T-cell (primary cell): ENCODE results near the gene CTDSPL. TPM values are rescaled to one million over a fixed set of nuclear protein-coding genes. Genes with fewer than 3 reads are reported as not detected.

Source experiments
- ATAC-seq, 4 experiments: fragments of 200-7000 bp in 3 of 4; fragments of 150-1000 bp in 1 of 4; cut with Tn5 transposase; replicated peaks in 1 of 4; 1 replicate in 3 of 4; 2 replicates in 1 of 4; pipeline ENCODE4 v1.10.0; 2021; ENCODE audit warnings: moderate library complexity in 3 of 4, mild to moderate bottlenecking in 2 of 4, moderate number of reproducible peaks in 1 of 4
- CTCF ChIA-PET, 2 donors: fragments of 300-600 bp; sonication (Branson Sonifier 250); formaldehyde crosslinking; loops; one replicate each; lab custom pipeline; 2022; ENCODE audit warnings: antibody characterized with exemption in 2 of 2; lab: Charles Lee
- POLR2A ChIA-PET, 2 donors: fragments of 300-600 bp; sonication (Branson Sonifier 250); formaldehyde crosslinking; loops; one replicate each; lab custom pipeline; 2022; ENCODE audit warnings: antibody characterized with exemption in 2 of 2; lab: Charles Lee
- DNase-seq, 35 experiments: peaks; one replicate each; pipeline versions ENCODE4 v3.0.0 to v3.0.0-alpha.2; 2013 to 2023
- H3K27ac ChIP-seq: one replicate; pipeline ENCODE4 v1.5.1; 2013; ENCODE audit warnings: low read length
- H3K27me3 ChIP-seq, 2 experiments: replicated peaks in 1 of 2; 1 replicate in 1 of 2; 2 replicates in 1 of 2; pipeline versions ENCODE4 v1.6.1 to v1.7.0; 2013; ENCODE audit warnings: low read length in 1 of 2, mixed read lengths in 1 of 2; ENCODE audit not compliant: control insufficient read depth in 2 of 2, insufficient read depth in 2 of 2; ENCODE audit errors: extremely low read depth in 1 of 2
- H3K36me3 ChIP-seq, 2 donors: 1 replicate in 1 of 2; 2 replicates in 1 of 2; pipeline versions ENCODE4 v1.6.1 to v1.7.0; 2013; ENCODE audit warnings: low read length in 1 of 2; ENCODE audit not compliant: control insufficient read depth in 2 of 2, insufficient read depth in 1 of 2; ENCODE audit errors: extremely low read depth in 1 of 2
- H3K4me1 ChIP-seq, 2 experiments: 1 replicate in 1 of 2; 2 replicates in 1 of 2; pipeline versions ENCODE4 v1.6.1 to v1.7.0; 2013; ENCODE audit warnings: low read length in 2 of 2, mixed read lengths in 1 of 2; ENCODE audit not compliant: insufficient read depth in 2 of 2, control insufficient read depth in 1 of 2; ENCODE audit errors: extremely low read depth in 1 of 2
- H3K4me3 ChIP-seq, 2 donors: 1 replicate in 1 of 2; 2 replicates in 1 of 2; pipeline versions ENCODE4 v1.5.1 to v1.7.0; 2013; ENCODE audit warnings: mild to moderate bottlenecking in 2 of 2, low read length in 1 of 2, moderate library complexity in 1 of 2; ENCODE audit not compliant: control insufficient read depth in 1 of 2; ENCODE audit errors: extremely low read depth in 1 of 2
- H3K9me3 ChIP-seq: 2 replicates; pipeline ENCODE4 v1.7.0; 2013
- H3K27ac Mint-ChIP-seq, 2 donors: one replicate each; pipeline ENCODE4 v1.8.0; 2020 to 2021; ENCODE audit warnings: mild to moderate bottlenecking in 2 of 2, mixed read lengths in 2 of 2
- H3K27me3 Mint-ChIP-seq, 2 donors: one replicate each; pipeline ENCODE4 v1.8.0; 2021 to 2022; ENCODE audit warnings: mixed read lengths in 2 of 2
- H3K36me3 Mint-ChIP-seq: one replicate; pipeline ENCODE4 v1.8.0; 2021; ENCODE audit warnings: mixed read lengths
- H3K4me1 Mint-ChIP-seq, 3 donors: one replicate each; pipeline ENCODE4 v1.8.0; 2020 to 2022; ENCODE audit warnings: mixed read lengths in 3 of 3, mild to moderate bottlenecking in 1 of 3
- H3K4me3 Mint-ChIP-seq, 3 donors: one replicate each; pipeline ENCODE4 v1.8.0; 2020 to 2022; ENCODE audit warnings: mild to moderate bottlenecking in 3 of 3, mixed read lengths in 3 of 3, moderate library complexity in 3 of 3
- H3K9me3 Mint-ChIP-seq, 3 donors: one replicate each; pipeline ENCODE4 v1.8.0; 2020 to 2022; ENCODE audit warnings: mixed read lengths in 3 of 3
- WGBS: methylation state at CpG from one replicate; pipeline ENCODE4 v1.1.5; 2013; ENCODE audit warnings: missing lambda C conversion rate; ENCODE audit not compliant: insufficient coverage; 5-methylcytosine and 5-hydroxymethylcytosine counted together
- total RNA-seq, 35 experiments: library from RNA in 6 of 35; stranded (reverse) in 6 of 35; fragments of 120-200 nt in 1 of 35; gene quantifications; one replicate each; pipeline versions ENCODE4 v1.2.1 to v1.2.4 and lab custom pipeline; 2013 to 2026

CTDSPL gene
- total RNA-seq, 5 donors from 2014 or later (not counting 1 experiment from before 2014, with no cell fraction given): 0.54 to 2.5 (median 2.0) TPM

GRCh38 chr3:37943631-37944314 is 82.1 kb downstream of the CTDSPL start:
- H3K36me3 Mint-ChIP-seq: no peaks in the 10 kb centered on the region
- POLR2A ChIA-PET: no interaction called here
- Histone ChIP-seq H3K36me3 (no peaks in the 10 kb centered on the region), H3K27me3 (peaks cover 0 to 6% of the 10 kb centered on the region in 2 experiments), H3K9me3 (no peaks in the 10 kb centered on the region), H3K27ac (no peak overlapping the region), H3K4me3 (no peak overlapping the region), H3K4me1 (no peaks in the 10 kb centered on the region)
- CTCF ChIA-PET: interaction anchor here in 1 of 2 donors (0.6 kb wide), 1 partner anchor 90 kb away, joined by 14 read pairs; no protein-coding TSS in a partner anchor
- DNase-seq (no peak), ATAC-seq (no peak)
- H3K9me3 Mint-ChIP-seq: no peaks in the 10 kb centered on the region
- H3K4me1 Mint-ChIP-seq: peaks cover 0 to 6% (median 0%) of the 10 kb centered on the region in 3 donors
- no peak overlapping the region for H3K4me3 Mint-ChIP-seq
- peaks cover 0 to 3% of the 10 kb centered on the region in 2 donors for H3K27me3 Mint-ChIP-seq
- WGBS: 86% methylated on average over 6 of the region's 8 CpGs
- no peak overlapping the region for H3K27ac Mint-ChIP-seq

GRCh38 chr3:37944391-37944842 is 82.7 kb downstream of the CTDSPL start:
- H3K4me1 Mint-ChIP-seq: peaks cover 0 to 6% (median 0%) of the 10 kb centered on the region in 3 donors
- Histone ChIP-seq H3K27me3 (peaks cover 0 to 6% of the 10 kb centered on the region in 2 experiments), H3K4me3 (no peak overlapping the region), H3K9me3 (no peaks in the 10 kb centered on the region), H3K4me1 (no peaks in the 10 kb centered on the region), H3K36me3 (no peaks in the 10 kb centered on the region), H3K27ac (no peak overlapping the region)
- H3K27me3 Mint-ChIP-seq: peaks cover 0 to 3% of the 10 kb centered on the region in 2 donors
- no peaks in the 10 kb centered on the region for H3K9me3 Mint-ChIP-seq
- no peak for ATAC-seq
- H3K27ac Mint-ChIP-seq: no peak overlapping the region
- POLR2A ChIA-PET: no interaction called here
- CTCF ChIA-PET: no interaction called here
- WGBS: no CpG with 5 or more reads among the region's 2 CpGs
- no peak overlapping the region for H3K4me3 Mint-ChIP-seq
- no peaks in the 10 kb centered on the region for H3K36me3 Mint-ChIP-seq
- no peak for DNase-seq

- 95% methylated on average over 4 of the region's 6 CpGs for WGBS
- DNase-seq (no peak), ATAC-seq (no peak)
- Histone ChIP-seq H3K27ac (no peak overlapping the region), H3K36me3 (no peaks in the 10 kb centered on the region), H3K27me3 (peaks cover 0 to 6% of the 10 kb centered on the region in 2 experiments), H3K9me3 (no peaks in the 10 kb centered on the region), H3K4me3 (no peak overlapping the region), H3K4me1 (no peaks in the 10 kb centered on the region)
- ChIA-PET POLR2A (no interaction called here), CTCF (no interaction called here)
- Mint-ChIP-seq H3K27me3 (peaks cover 0 to 3% of the 10 kb centered on the region in 2 donors), H3K36me3 (no peaks in the 10 kb centered on the region), H3K4me3 (no peak overlapping the region), H3K4me1 (peaks cover 0 to 6% (median 0%) of the 10 kb centered on the region in 3 donors), H3K9me3 (no peaks in the 10 kb centered on the region), H3K27ac (no peak overlapping the region)
These were observed 83.6 kb downstream of the CTDSPL start for GRCh38 chr3:37945156-37945806.

- no peaks in the 10 kb centered on the region for H3K9me3 ChIP-seq
- 92% methylated on average over 2 of the region's 8 CpGs for WGBS
- H3K4me3 Mint-ChIP-seq: no peak overlapping the region
- no peaks in the 10 kb centered on the region for H3K4me1 ChIP-seq
- peaks cover 0 to 6% of the 10 kb centered on the region in 2 experiments for H3K27me3 ChIP-seq
- no peak overlapping the region for H3K27ac ChIP-seq
- H3K36me3 Mint-ChIP-seq: no peaks in the 10 kb centered on the region
- no peaks in the 10 kb centered on the region for H3K9me3 Mint-ChIP-seq
- no peaks in the 10 kb centered on the region for H3K36me3 ChIP-seq
- DNase-seq (no peak), ATAC-seq (no peak)
- peaks cover 0 to 6% (median 0%) of the 10 kb centered on the region in 3 donors for H3K4me1 Mint-ChIP-seq
- H3K27ac Mint-ChIP-seq: no peak overlapping the region
- ChIA-PET CTCF (no interaction called here), POLR2A (no interaction called here)
- no peak overlapping the region for H3K4me3 ChIP-seq
- peaks cover 0 to 3% of the 10 kb centered on the region in 2 donors for H3K27me3 Mint-ChIP-seq
These were observed 84.3 kb downstream of the CTDSPL start for GRCh38 chr3:37945807-37946530.

GRCh38 chr3:37946531-37946889 is 84.8 kb downstream of the CTDSPL start:
- POLR2A ChIA-PET: no interaction called here
- Mint-ChIP-seq H3K4me3 (no peak overlapping the region), H3K27me3 (peaks cover 0 to 3% of the 10 kb centered on the region in 2 donors), H3K9me3 (no peaks in the 10 kb centered on the region), H3K4me1 (peaks cover 0 to 6% (median 0%) of the 10 kb centered on the region in 3 donors), H3K36me3 (no peaks in the 10 kb centered on the region), H3K27ac (no peak overlapping the region)
- Histone ChIP-seq H3K4me3 (no peak overlapping the region), H3K27ac (no peak overlapping the region), H3K27me3 (peaks cover 0 to 6% of the 10 kb centered on the region in 2 experiments), H3K36me3 (no peaks in the 10 kb centered on the region), H3K4me1 (no peaks in the 10 kb centered on the region), H3K9me3 (no peaks in the 10 kb centered on the region)
- no peak for DNase-seq
- CTCF ChIA-PET: interaction anchor here in 1 of 2 donors (0.6 kb wide), 1 partner anchor 21 kb away, joined by 5 read pairs; no protein-coding TSS in a partner anchor
- no peak for ATAC-seq
- 25% methylated on average over 1 of the region's 2 CpGs for WGBS

GRCh38 chr3:37949866-37950265 is 88.2 kb downstream of the CTDSPL start:
- Histone ChIP-seq H3K27me3 (peaks cover 0 to 6% of the 10 kb centered on the region in 2 experiments), H3K9me3 (no peaks in the 10 kb centered on the region), H3K27ac (no peak overlapping the region), H3K36me3 (no peaks in the 10 kb centered on the region), H3K4me3 (no peak overlapping the region), H3K4me1 (no peaks in the 10 kb centered on the region)
- Mint-ChIP-seq H3K27me3 (no peaks in the 10 kb centered on the region), H3K9me3 (no peaks in the 10 kb centered on the region), H3K27ac (no peak overlapping the region), H3K36me3 (no peaks in the 10 kb centered on the region), H3K4me1 (peaks cover 0 to 2% (median 0%) of the 10 kb centered on the region in 3 donors), H3K4me3 (no peak overlapping the region)
- POLR2A ChIA-PET: interaction anchor here in 1 of 2 donors (1.3 kb wide), 1 partner anchor 9 kb away, joined by 3 read pairs; no protein-coding TSS in a partner anchor
- DNase-seq (no peak), ATAC-seq (no peak)
- 87% methylated on average over 6 of the region's 6 CpGs for WGBS
- CTCF ChIA-PET: no interaction called here
